Kasumi-1 (cell line): ENCODE measurements around the gene UBE3A.
"Not testable (repeated sequence)": the region's sequence is repeated elsewhere in the genome, so short reads cannot be mapped to it uniquely, and the experiment has no call there.

Experiments used
- DNase-seq, 2 experiments: peaks; one replicate each; lab custom pipeline; 2025; lab: John Stamatoyannopoulos, UW

UBE3A gene

GRCh38 chr15:25437777-25438600 lies 835 bp downstream of the UBE3A start:
- DNase-seq, result peak in 1 of 2 experiments; percentile 10

GRCh38 chr15:25436707-25437106 lies 2.1 kb downstream of the UBE3A start:
- no peak for DNase-seq

DNA sequence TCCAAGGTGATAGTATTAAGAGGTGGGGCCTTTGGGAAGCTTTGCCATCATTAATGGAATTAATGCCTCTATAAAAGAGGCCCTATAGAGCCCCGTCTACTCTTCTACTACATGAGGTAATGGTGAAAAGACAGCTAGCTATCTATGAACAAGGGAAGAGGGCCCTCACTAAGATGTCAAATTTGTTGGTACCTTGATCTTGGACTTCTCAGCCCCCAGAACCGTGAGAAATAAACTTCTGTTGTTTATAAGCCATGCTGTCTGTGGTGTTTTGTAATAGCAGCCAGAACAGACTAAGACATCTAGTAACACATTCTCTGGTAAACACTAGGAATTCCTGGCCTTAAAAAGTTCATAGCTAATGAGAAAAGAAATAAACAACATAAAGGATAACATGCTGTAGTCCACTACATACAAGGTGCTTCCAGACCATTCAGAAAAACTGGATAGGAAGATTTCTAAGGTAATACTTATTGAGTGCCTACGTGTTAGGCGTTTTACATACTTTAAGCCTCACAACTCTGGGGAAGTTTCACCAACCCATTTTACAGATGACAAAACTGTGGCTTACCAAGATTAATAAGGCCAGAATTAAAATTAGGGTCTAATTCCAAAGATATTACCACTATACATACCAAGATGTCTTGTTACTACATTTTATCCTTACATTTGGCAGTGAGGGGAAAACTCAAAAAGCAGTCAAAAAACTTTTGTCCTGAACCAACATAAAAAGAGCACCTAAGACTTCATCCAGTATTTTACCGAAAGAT lies 3.2 kb downstream of the UBE3A start:
- no peak for DNase-seq

DNA sequence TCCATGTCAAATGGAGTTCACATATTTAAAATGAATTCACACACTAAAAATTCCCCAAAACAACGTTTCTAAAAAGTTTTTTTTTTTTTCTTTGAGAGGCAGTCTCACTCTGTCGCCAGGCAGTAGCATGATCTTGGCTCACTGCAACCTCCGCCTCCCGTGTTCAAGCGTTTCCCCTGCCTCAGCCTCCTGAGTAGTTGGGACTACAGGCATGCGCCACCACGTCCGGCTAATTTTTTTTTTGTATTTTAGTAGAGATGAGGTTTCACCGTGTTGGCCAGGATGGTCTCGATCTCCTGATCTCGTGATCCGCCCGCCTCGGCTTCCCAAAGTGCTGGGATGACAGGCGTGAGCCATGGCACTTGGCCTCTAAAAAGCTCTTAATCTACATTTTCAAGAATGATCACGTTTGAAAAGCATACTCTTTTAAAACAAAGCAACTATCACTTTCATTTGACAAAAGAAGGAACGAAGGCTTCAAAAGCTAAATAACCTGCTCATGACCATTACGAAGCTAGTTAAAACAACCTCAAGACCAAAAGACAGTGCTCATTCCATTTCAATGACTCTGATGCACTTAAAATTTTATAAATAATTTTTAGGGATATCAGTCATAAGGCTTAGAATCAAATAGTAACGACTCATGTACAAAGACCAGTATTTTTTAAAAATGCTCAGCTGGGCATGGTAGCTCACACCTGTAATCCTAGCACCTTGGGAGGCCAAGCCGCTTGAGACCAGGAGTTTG lies 5.5 kb downstream of the UBE3A start:
- DNase-seq, result no peak

- DNase-seq, result no peak
These were observed 6.8 kb downstream of the UBE3A start for GRCh38 chr15:25431836-25432561.

GRCh38 chr15:25427861-25428260 lies 11.0 kb downstream of the UBE3A start:
- no peak for DNase-seq

DNA sequence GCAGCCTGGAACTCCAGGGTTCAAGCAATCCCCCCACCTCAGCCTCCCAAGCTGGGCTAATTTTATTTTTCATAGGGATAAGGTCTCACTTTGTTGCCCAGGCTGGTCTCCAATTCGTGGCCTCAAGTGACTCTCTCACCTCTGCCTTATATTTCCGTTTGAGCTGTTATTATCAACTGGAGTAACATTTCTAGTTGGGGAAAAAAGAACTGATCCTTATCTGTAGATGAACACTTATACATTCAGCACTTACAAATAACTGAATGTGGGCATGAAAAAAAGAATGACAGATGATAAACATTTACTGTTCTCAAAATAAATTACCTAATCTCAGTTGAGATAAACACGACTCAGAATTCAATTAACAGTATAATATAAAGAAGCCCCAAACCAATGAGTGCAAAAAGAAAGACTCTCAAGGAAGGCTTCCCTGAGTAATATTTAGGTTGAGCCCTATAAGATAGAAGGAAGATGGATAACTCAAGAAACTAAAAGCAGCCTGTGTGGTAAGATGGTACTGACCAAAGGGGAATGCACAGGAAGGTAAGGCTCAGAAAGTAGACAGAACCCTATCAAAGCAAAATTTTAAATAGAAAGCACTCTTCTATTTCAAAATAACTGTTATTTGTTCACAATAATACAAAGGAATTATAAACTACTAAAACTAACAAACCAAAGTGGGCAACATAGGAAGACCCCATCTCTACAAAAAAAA lies 11.8 kb downstream of the UBE3A start:
- no peak for DNase-seq

DNA sequence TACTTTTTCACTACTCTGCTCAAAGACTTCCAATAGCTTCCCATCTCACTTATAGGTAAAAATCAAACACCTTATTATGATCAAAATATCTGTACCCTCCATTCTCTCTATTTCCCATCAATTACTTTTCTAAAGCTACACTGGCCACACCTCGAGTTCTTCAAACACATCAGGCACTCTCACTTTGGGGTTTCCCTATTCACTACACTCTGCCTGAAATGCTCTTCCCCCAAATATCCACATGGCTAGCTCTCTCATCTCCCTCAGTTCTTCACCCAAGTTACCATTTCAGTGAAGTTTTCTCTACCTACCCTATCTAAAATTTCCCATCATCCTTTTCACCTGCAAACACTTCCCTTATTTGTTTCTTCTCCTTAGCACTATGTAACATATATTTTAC lies 14.8 kb downstream of the UBE3A start:
- DNase-seq, result no peak

- DNase-seq, result no peak
These were observed 16.8 kb downstream of the UBE3A start for GRCh38 chr15:25422021-25422420.

GRCh38 chr15:25418202-25418601 lies 20.6 kb downstream of the UBE3A start:
- DNase-seq, result no peak

GRCh38 chr15:25417604-25418003 lies 21.2 kb downstream of the UBE3A start:
- DNase-seq, result no peak

DNA sequence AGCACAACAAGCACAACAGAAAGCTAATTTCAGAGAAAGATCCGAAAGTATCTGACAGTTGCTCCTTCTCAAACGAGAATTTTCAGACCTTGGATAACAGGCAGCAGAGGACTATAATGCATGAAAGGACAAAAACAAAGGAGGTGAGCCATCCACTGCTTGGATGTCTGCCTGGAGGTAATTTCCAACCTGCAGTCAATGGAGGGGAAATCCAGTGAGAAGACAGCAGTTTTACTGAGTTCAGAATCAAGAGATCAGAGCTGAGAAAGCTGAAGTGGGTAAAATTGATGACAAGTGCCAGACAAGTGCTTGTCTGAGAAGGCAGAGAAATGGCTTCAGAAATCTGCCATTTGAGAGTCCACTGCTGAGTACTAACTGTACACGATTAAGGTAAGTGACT lies 22.1 kb downstream of the UBE3A start:
- DNase-seq, result no peak

DNA sequence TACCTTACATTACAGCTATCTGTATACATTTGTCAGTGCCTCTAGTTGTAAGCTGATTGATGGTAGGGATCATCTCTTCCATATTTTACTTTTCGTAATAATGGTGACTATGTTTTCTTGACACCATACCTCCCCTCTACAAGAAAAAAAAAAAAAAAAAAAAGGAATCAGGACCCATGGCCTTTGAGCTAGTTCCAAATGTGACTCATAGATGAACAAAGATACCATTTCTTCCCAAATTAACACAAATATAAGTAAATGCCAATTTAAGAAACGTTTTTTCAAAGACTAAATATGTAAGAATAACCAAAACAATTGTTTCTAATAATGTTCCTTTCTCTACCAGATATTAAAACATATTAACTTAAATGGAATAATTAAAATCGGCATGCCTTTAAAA lies 23.1 kb downstream of the UBE3A start:
- DNase-seq, result no peak

- no peak for DNase-seq
These were observed 23.6 kb downstream of the UBE3A start for GRCh38 chr15:25415217-25415616.

- DNase-seq, result peak; percentile 2 to 4
These were observed 28.2 kb downstream of the UBE3A start for GRCh38 chr15:25410649-25411048.

GRCh38 chr15:25409731-25410130 lies 29.1 kb downstream of the UBE3A start:
- DNase-seq, result not testable (repeated sequence)

DNA sequence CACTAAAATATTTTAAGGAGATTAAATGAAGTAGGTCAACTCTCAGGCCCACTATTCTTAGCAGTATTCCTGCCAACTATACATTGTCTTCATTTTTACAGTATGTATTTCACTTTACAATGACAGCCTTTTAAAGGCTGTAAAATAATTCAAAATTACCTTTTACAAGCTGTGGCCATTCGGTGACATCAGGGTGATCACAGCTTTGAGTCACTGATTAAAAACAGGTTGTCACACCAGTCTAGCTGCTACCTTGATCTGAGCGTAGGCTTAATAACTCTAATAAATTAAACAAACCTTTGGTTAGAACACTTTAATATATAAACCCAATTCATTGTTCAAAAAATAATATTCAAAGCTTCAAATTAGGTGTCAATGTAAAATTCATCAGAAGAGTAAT lies 29.9 kb downstream of the UBE3A start:
- no peak for DNase-seq

DNA sequence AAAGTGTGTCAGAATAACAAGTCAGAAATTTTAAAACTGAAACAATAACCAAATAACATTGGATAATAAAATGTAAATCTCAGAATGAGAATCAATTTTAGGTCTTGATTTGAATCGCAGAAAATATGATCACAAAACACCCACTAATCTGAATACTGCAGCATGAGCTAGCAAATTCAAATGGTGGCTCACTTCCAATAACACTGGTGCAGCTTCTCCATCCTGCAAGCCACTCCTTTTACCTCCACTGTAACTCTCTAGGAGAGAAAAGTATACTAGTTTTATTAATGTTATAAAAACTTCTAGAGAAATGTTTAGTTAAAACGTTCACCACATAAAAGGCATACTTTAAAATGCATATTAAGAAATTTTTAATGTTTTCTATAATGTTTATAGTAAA lies 30.4 kb downstream of the UBE3A start:
- DNase-seq, result no peak

DNA sequence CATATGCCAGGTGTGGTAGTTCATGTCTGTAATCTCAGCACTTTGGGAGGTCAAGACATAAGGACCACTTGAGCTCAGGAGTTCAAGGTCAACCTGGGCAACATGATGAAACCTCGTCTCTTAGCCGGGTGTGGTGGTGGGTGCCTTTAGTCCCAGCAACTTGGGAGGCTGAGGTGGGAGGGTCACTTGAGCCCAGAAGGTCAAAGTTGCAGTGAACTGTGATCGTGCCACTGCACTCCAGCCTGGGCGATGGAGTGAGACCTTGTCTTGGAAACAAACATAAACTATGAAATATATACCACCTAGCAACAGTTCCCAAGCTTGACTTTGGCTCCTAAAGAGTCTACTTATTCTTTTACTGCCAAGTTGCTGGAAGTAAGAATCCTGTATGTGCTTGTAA lies 30.9 kb downstream of the UBE3A start:
- DNase-seq, result no peak

- DNase-seq, result no peak
These were observed 32.0 kb downstream of the UBE3A start for GRCh38 chr15:25406846-25407245.

GRCh38 chr15:25406261-25406660 lies 32.6 kb downstream of the UBE3A start:
- no peak for DNase-seq
